GM12801 (cell line): Measurements from ENCODE around the gene KANK2.

ENCODE experiments used
- CTCF ChIP-seq: IDR thresholded peaks from one replicate; pipeline ENCODE4 v1.5.1; 2011; ENCODE audit warnings: control low read depth; ENCODE audit not compliant: insufficient read length; ENCODE audit errors: extremely low read depth

KANK2 gene

GRCh38 chr19:11205939-11206570 is 8.7 kb upstream of the KANK2 start:
- no peak for TF ChIP-seq CTCF

- no peak for TF ChIP-seq CTCF
Observed at GRCh38 chr19:11204943-11205349, 7.6 kb upstream of the KANK2 start.

GRCh38 chr19:11204076-11204602 is 6.8 kb upstream of the KANK2 start:
- no peak for TF ChIP-seq CTCF

- TF ChIP-seq CTCF = no peak
Observed at GRCh38 chr19:11203194-11204075, 6.1 kb upstream of the KANK2 start.

- no peak for TF ChIP-seq CTCF
Observed at GRCh38 chr19:11202488-11203193, 5.3 kb upstream of the KANK2 start.

GRCh38 chr19:11201791-11202190 is 4.4 kb upstream of the KANK2 start:
- TF ChIP-seq CTCF = no peak

GRCh38 chr19:11200931-11201330 is 3.6 kb upstream of the KANK2 start:
- no peak for TF ChIP-seq CTCF
